ENCODE data around the gene POLR3K.

GRCh38 chr16:77807-78443 lies 24.5 kb upstream of the POLR3K start, which contains the start of gene MPG:
- TF ChIP-seq USF2 (IDR thresholded peaks at IDR 0.05; ENCODE audit: borderline replicate concordance, low read depth, low read length) (no peak), CTCF (IDR thresholded peaks at IDR 0.05) (no peak), POLR2AphosphoS5 (IDR thresholded peaks at IDR 0.05; ENCODE audit: low read depth, low read length) (peak; percentile 62), RFX5 (IDR thresholded peaks at IDR 0.05; ENCODE audit: low read length) (no peak), YY1 (IDR thresholded peaks at IDR 0.05; ENCODE audit: low read depth) (no peak), JUND (IDR thresholded peaks at IDR 0.05) (no peak), SMC3 (IDR thresholded peaks at IDR 0.05; ENCODE audit: low read depth, low read length) (no peak), EP300 (IDR thresholded peaks at IDR 0.05; ENCODE audit: borderline replicate concordance in 1 of 2, low read depth in 1 of 2, low read length in 1 of 2) (no peak), ZBTB33 (IDR thresholded peaks at IDR 0.05; ENCODE audit: borderline replicate concordance, low read depth) (no peak), USF1 (IDR thresholded peaks at IDR 0.05; ENCODE audit: borderline replicate concordance, low read depth) (peak; percentile 58; the same call in 1 of the 2 replicates), FOSL2 (IDR thresholded peaks at IDR 0.05; ENCODE audit: borderline replicate concordance, low read depth) (no peak), GATA2 (CRISPR knock-in tag; IDR thresholded peaks at IDR 0.05) (no peak), FOXM1 (IDR thresholded peaks at IDR 0.05; ENCODE audit: low read depth) (no peak), EZH2phosphoT487 (IDR thresholded peaks at IDR 0.05; ENCODE audit: borderline replicate concordance, low read depth) (no peak)
